ENCODE results near the gene STX12. TPM values are rescaled to one million over a fixed set of nuclear protein-coding genes. Genes with fewer than 3 reads are reported as not detected.

Gene STX12
- total RNA-seq, result 10 to 100 TPM; 32.0 to 33.1 TPM

DNA sequence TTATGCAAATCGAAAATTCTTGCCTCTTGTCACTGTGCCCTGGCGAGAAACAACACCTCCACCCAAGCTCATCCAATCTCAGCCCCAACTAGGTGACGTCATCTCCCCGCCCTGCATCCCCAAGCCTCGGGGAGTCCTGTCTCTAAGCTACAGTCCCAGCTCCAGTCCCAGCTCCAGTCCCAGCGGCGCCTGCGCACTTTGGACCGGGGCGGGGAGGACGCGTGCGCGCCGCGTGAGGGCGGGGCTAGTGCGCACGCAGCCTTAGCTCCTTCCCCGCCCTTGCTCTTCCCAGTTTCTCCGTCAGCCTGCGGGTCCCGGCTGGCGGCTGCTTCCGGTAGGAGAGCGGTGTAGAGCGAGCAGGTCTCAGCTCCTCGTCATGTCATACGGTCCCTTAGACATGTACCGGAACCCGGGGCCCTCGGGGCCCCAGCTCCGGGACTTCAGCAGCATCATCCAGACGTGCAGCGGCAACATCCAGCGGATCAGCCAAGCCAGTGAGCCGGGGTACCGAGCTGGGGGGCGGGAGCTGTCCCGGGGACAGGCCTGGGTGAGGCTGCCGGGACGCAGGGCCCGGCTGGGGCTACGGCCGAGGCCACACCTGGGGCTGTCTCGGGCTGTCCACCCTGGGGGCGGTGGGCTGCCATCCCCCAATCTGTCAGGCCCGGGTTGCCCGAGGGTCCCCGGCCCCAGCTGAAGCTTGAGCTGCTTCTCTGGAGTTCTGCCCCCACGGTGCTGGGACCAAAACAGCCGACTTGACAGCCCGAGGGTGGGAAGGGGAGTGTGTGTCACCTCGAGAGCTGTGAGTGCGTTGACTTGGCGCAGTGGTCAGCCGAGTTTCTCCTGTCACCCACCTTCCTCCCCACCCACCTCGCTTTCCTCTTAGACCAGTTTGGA is at the start of gene STX12:
TSS of gene STX12 (plus strand) at position 288 of the 894 bp plus-strand sequence. CDS start at position 377, 89 bp downstream.
- peak within 1 kb of the TSS; percentile 94 for H3K27ac Mint-ChIP-seq
- H3K9me3 Mint-ChIP-seq, result no peaks in the 10 kb centered on the region
- ChIA-PET CTCF (interaction anchor here (0.8 to 3.7 kb wide), 14 partner anchors 8 to 441 kb away, joined by 3 to 35 read pairs (median 3); partner anchors contain the start of genes EYA3, FAM76A, IFI6 and PPP1R8), POLR2A (interaction anchor here (0.6 to 3.9 kb wide), 22 partner anchors 9 to 809 kb away, joined by 3 to 35 read pairs (median 4); partner anchors contain the start of genes FAM76A, IFI6 and PPP1R8)
- H3K4me1 Mint-ChIP-seq, result peaks cover 33% of the 10 kb centered on the region
- H3K36me3 Mint-ChIP-seq (ENCODE audit: low read depth), result peaks cover 8% of the 10 kb centered on the region
- DNase-seq, result peak; percentile 100
- H3K27me3 Mint-ChIP-seq, result no peaks in the 10 kb centered on the region
- peak within 1 kb of the TSS; percentile 94 for H3K4me3 Mint-ChIP-seq

GRCh38 chr1:27724961-27725373 is 48.1 kb upstream of the STX12 start:
- H3K9me3 Mint-ChIP-seq, result no peaks in the 10 kb centered on the region
- peaks cover 11% of the 10 kb centered on the region for H3K36me3 Mint-ChIP-seq (ENCODE audit: low read depth)
- ChIA-PET POLR2A (interaction anchor here (0.6 to 2.1 kb wide), 18 partner anchors 8 to 856 kb away, joined by 3 to 34 read pairs (median 4); partner anchors contain the start of genes ATP5IF1, IFI6, PPP1R8 and STX12), CTCF (interaction anchor here (0.6 to 1.7 kb wide), 21 partner anchors 10 to 185 kb away, joined by 3 to 35 read pairs (median 5); partner anchors contain the start of genes IFI6, PPP1R8 and STX12)
- no peak for DNase-seq
- peak overlapping the region; percentile 79 for H3K4me3 Mint-ChIP-seq
- H3K27ac Mint-ChIP-seq, result peak overlapping the region; percentile 73
- H3K27me3 Mint-ChIP-seq, result peaks cover 7% of the 10 kb centered on the region
- peaks cover 24% of the 10 kb centered on the region for H3K4me1 Mint-ChIP-seq

DNA sequence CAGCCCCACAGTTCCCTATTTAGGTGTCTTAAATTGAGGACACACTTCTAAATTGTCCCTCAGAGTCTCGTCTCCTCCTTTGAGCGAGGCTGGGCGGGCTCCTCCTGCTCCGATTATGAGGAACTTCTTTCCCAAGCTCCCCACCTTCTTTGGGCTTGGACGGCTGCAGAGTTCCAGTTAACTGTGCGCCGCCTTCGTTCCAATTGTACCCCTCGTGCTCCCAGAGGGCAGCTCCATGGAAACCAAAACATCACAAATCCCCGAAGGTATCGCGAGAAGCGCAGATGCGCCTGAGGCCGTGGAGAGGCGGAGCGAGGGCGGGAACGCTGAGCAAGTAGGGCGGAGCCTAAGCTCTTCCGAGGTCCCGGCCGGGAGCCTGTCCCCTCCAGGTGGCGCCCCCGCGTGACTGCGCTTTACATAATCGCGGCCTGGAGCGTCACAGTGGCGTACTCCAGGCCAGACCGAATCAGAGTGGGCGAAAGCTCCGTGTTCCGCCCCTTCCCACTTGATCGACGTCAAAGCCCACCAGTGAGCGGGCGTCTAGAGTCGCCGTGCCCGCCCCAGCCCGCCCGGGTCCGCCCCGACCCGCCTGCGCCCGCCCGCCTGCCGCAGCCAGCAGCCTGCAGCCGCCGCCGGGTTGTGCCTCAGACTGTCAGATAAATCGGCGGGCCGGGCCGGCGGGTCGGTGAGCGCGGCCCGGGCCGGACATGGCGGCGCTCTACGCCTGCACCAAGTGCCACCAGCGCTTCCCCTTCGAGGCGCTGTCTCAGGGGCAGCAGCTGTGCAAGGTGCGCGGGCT is 47.4 kb upstream of the STX12 start, which contains the start of gene FAM76A:
TSS of gene FAM76A (plus strand) at position 588 of the 799 bp plus-strand sequence. CDS start at position 708, 120 bp downstream.
- H3K4me3 Mint-ChIP-seq, result peak within 1 kb of the TSS; percentile 79
- ChIA-PET CTCF (interaction anchor here (0.5 to 1.7 kb wide), 28 partner anchors 10 to 499 kb away, joined by 3 to 35 read pairs (median 4); partner anchors contain the start of genes IFI6, PPP1R8 and STX12), POLR2A (interaction anchor here (0.6 to 2.1 kb wide), 20 partner anchors 8 to 856 kb away, joined by 3 to 34 read pairs (median 4); partner anchors contain the start of genes ATP5IF1, IFI6, PPP1R8 and STX12)
- peak; percentile 100 for DNase-seq
- H3K27ac Mint-ChIP-seq, result peak within 1 kb of the TSS; percentile 73
- H3K36me3 Mint-ChIP-seq (ENCODE audit: low read depth), result peaks cover 13% of the 10 kb centered on the region
- peaks cover 24% of the 10 kb centered on the region for H3K4me1 Mint-ChIP-seq
- peaks cover 3% of the 10 kb centered on the region for H3K27me3 Mint-ChIP-seq
- H3K9me3 Mint-ChIP-seq, result no peaks in the 10 kb centered on the region

DNA sequence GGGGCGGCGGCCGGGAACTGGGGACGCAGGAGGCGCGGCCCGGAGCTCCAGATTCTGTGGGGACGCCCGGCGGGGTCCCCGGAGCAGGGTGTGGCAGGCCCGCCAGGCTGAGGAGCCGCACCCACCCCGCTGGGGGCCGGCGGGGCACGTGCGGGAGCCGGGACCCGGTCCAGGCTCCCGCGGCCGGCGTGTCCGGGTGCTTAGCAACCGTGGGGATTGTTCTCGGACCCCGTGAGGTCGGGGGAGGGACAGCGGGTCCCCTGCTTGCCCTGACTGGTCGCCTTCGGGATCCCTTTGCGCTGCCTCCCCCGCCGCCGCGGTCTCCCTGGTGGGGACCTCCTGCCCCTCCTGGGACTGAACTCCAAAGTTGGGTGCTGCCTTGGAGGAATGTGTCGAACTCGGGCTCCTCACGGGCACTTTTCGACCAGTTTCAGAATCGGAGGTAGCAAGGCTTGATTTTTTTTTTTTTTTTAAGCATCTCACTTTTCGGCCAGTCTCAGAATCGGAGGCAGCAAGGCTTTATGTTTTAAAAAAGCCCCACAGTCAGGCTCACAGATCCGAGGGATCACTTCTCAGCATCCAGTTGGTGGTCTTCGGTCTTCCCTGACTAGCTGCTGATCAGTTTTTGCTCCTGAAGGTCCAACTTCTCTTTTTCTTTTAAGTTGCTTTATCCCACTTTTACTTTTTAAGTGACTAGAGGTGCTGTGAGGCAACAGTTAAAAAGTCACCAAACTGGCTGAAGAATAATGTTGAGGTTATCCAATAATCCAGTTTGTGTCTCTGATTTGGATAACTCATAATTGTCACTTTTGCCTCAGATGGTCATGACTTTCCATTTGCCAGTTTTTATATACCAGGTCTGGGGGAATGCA is 46.6 kb upstream of the STX12 start:
- Mint-ChIP-seq H3K27ac (peak overlapping the region; percentile 65), H3K4me1 (peaks cover 24% of the 10 kb centered on the region), H3K27me3 (no peaks in the 10 kb centered on the region), H3K4me3 (peak overlapping the region; percentile 79), H3K9me3 (no peaks in the 10 kb centered on the region), H3K36me3 (ENCODE audit: low read depth) (peaks cover 16% of the 10 kb centered on the region)
- ChIA-PET CTCF (interaction anchor here (0.5 to 1.7 kb wide), 23 partner anchors 10 to 499 kb away, joined by 3 to 35 read pairs (median 4); partner anchors contain the start of genes IFI6, PPP1R8 and STX12), POLR2A (interaction anchor here (0.9 to 2.1 kb wide), 18 partner anchors 15 to 855 kb away, joined by 3 to 34 read pairs (median 4); partner anchors contain the start of genes IFI6, PPP1R8, STX12 and WASF2)
- peak; percentile 50 for DNase-seq

- Mint-ChIP-seq H3K4me1 (peaks cover 24% of the 10 kb centered on the region), H3K27ac (no peak overlapping the region), H3K36me3 (ENCODE audit: low read depth) (peaks cover 16% of the 10 kb centered on the region), H3K27me3 (no peaks in the 10 kb centered on the region), H3K9me3 (no peaks in the 10 kb centered on the region), H3K4me3 (peak overlapping the region; percentile 77)
- no peak for DNase-seq
- POLR2A ChIA-PET, result no interaction called here
- CTCF ChIA-PET, result interaction anchor here (1.1 kb wide), 1 partner anchor 13 kb away, joined by 3 read pairs; no protein-coding TSS in a partner anchor
Observed at GRCh38 chr1:27727126-27727525, 45.9 kb upstream of the STX12 start.

GRCh38 chr1:27736252-27736651 is 36.8 kb upstream of the STX12 start:
- H3K36me3 Mint-ChIP-seq (ENCODE audit: low read depth), result peaks cover 32% of the 10 kb centered on the region
- H3K4me3 Mint-ChIP-seq, result no peak overlapping the region
- no peaks in the 10 kb centered on the region for H3K27me3 Mint-ChIP-seq
- no peaks in the 10 kb centered on the region for H3K4me1 Mint-ChIP-seq
- no peaks in the 10 kb centered on the region for H3K9me3 Mint-ChIP-seq
- DNase-seq, result no peak
- H3K27ac Mint-ChIP-seq, result no peak overlapping the region
- ChIA-PET POLR2A (no interaction called here), CTCF (interaction anchor here (1.7 kb wide), 1 partner anchor 11 kb away, joined by 3 read pairs; the partner anchor contains the start of gene FAM76A)

GRCh38 chr1:27741121-27741520 is 31.9 kb upstream of the STX12 start:
- Mint-ChIP-seq H3K9me3 (no peaks in the 10 kb centered on the region), H3K27ac (no peak overlapping the region), H3K4me3 (no peak overlapping the region), H3K36me3 (ENCODE audit: low read depth) (peaks cover 32% of the 10 kb centered on the region), H3K27me3 (no peaks in the 10 kb centered on the region), H3K4me1 (no peaks in the 10 kb centered on the region)
- ChIA-PET POLR2A (no interaction called here), CTCF (interaction anchor here (0.8 to 2.0 kb wide), 3 partner anchors 15 to 72 kb away, joined by 3 to 8 read pairs (median 6); partner anchors contain the start of gene FAM76A)
- DNase-seq, result no peak

GRCh38 chr1:27744556-27744955 is 28.5 kb upstream of the STX12 start:
- no peaks in the 10 kb centered on the region for H3K9me3 Mint-ChIP-seq
- H3K4me3 Mint-ChIP-seq, result no peak overlapping the region
- H3K36me3 Mint-ChIP-seq (ENCODE audit: low read depth), result peaks cover 29% of the 10 kb centered on the region
- ChIA-PET CTCF (interaction anchor here (0.6 to 1.6 kb wide), 2 partner anchors 10 to 19 kb away, joined by 3 to 5 read pairs; partner anchors contain the start of gene FAM76A), POLR2A (no interaction called here)
- H3K27me3 Mint-ChIP-seq, result no peaks in the 10 kb centered on the region
- no peak for DNase-seq
- no peaks in the 10 kb centered on the region for H3K4me1 Mint-ChIP-seq
- H3K27ac Mint-ChIP-seq, result no peak overlapping the region

- CTCF ChIA-PET, result interaction anchor here (1.6 kb wide), 1 partner anchor 20 kb away, joined by 5 read pairs; the partner anchor contains the start of gene FAM76A
Observed at GRCh38 chr1:27745466-27745865, 27.6 kb upstream of the STX12 start.

DNA sequence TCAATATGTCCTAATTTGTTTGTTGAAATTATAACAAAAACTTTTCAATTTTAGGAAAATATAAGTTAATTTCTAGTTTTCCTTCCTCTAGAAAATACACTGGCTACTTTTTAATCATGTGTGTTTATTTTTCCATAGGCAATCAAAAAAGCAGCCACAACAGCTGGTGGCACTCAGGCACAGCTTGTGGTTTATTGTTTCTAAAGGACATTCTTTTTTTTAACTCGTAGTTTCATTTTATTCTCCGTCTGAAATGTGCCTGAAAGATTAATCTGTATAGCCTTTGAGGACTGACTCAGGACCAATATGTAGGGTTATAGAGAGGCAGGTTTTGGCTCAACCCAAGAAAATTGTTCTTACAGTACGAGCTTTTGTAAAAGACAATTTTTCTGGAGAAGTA is 20.7 kb upstream of the STX12 start:
- ChIA-PET CTCF (interaction anchor here (0.6 kb wide), 1 partner anchor 26 kb away, joined by 3 read pairs; no protein-coding TSS in a partner anchor), POLR2A (no interaction called here)
- no peak overlapping the region for H3K4me3 Mint-ChIP-seq
- H3K36me3 Mint-ChIP-seq (ENCODE audit: low read depth), result peaks cover 35% of the 10 kb centered on the region
- no peak overlapping the region for H3K27ac Mint-ChIP-seq
- H3K4me1 Mint-ChIP-seq, result peaks cover 5% of the 10 kb centered on the region
- H3K27me3 Mint-ChIP-seq, result no peaks in the 10 kb centered on the region
- no peak for DNase-seq
- no peaks in the 10 kb centered on the region for H3K9me3 Mint-ChIP-seq

More at GRCh38 chr1:27745466-27745865, 27.6 kb upstream of the STX12 start:
- Mint-ChIP-seq H3K27me3 (no peaks in the 10 kb centered on the region), H3K4me3 (no peak overlapping the region), H3K36me3 (ENCODE audit: low read depth) (peaks cover 32% of the 10 kb centered on the region), H3K4me1 (peaks cover 3% of the 10 kb centered on the region), H3K9me3 (no peaks in the 10 kb centered on the region), H3K27ac (no peak overlapping the region)
- POLR2A ChIA-PET, result no interaction called here
- no peak for DNase-seq

DNA sequence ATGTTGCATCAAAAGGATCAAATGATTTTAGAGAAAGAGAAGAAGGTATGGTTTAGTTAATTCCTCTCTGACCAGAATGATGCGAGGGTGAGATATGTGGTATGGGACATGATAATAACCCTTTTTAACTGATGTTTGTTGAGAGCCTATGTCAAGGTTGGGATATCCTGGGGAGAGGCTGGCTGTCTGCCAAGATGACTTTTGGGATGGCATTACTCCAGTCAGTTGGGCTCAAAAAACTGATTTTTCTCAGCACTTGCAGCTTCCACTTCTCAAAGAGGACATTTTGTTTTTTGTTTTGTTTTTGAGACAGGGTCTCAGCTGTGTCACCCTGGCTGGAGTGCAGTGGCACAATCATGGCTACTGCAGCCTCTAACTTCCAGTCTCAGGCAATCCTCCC is 17.7 kb upstream of the STX12 start:
- DNase-seq, result no peak
- H3K4me1 Mint-ChIP-seq, result peaks cover 2% of the 10 kb centered on the region
- ChIA-PET CTCF (no interaction called here), POLR2A (interaction anchor here (0.9 kb wide), 1 partner anchor 17 kb away, joined by 3 read pairs; the partner anchor contains the start of gene STX12)
- no peaks in the 10 kb centered on the region for H3K27me3 Mint-ChIP-seq
- H3K4me3 Mint-ChIP-seq, result no peak overlapping the region
- H3K36me3 Mint-ChIP-seq (ENCODE audit: low read depth), result peaks cover 30% of the 10 kb centered on the region
- no peaks in the 10 kb centered on the region for H3K9me3 Mint-ChIP-seq
- H3K27ac Mint-ChIP-seq, result no peak overlapping the region

All from activated CD4-positive, alpha-beta memory T cell treated with anti-CD3 and anti-CD28 coated beads, Interleukin-2, amount 10 ng/mL, durations not matched to agents 7 days and 5 days (primary cell).